ENCODE measurements around the gene CMYA5.

DNA sequence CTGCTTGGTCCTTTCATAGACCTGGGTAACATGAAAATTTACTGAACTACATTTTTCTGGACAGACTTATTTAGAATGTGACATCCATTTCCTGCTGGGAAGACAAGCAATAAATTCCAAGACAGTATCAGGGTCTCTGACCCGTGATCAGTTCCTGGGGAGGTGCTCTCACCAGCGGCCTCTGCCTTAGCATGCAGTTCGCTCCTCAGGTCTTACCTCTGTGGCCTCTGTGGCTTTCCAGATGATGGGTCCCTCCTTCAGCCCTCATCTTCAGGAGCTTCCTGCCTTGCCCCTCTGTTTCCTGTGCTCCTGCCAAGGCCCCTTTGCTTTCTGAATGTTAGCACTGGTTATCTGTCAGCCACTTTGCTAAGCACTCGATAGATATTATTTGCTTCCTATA lies 66.4 kb downstream of the CMYA5 start:
- TF ChIP-seq, protein P1, sequence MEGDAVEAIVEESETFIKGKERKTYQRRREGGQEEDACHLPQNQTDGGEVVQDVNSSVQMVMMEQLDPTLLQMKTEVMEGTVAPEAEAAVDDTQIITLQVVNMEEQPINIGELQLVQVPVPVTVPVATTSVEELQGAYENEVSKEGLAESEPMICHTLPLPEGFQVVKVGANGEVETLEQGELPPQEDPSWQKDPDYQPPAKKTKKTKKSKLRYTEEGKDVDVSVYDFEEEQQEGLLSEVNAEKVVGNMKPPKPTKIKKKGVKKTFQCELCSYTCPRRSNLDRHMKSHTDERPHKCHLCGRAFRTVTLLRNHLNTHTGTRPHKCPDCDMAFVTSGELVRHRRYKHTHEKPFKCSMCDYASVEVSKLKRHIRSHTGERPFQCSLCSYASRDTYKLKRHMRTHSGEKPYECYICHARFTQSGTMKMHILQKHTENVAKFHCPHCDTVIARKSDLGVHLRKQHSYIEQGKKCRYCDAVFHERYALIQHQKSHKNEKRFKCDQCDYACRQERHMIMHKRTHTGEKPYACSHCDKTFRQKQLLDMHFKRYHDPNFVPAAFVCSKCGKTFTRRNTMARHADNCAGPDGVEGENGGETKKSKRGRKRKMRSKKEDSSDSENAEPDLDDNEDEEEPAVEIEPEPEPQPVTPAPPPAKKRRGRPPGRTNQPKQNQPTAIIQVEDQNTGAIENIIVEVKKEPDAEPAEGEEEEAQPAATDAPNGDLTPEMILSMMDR (IDR thresholded peaks at IDR 0.05 in 2 of 3, conservative IDR thresholded peaks at IDR 0.05 in 1 of 3; ENCODE audit: borderline replicate concordance in 1 of 3, insufficient read depth in 1 of 3, low read depth in 2 of 3, low read length in 2 of 3) = no peak
- TF ChIP-seq, protein P2, sequence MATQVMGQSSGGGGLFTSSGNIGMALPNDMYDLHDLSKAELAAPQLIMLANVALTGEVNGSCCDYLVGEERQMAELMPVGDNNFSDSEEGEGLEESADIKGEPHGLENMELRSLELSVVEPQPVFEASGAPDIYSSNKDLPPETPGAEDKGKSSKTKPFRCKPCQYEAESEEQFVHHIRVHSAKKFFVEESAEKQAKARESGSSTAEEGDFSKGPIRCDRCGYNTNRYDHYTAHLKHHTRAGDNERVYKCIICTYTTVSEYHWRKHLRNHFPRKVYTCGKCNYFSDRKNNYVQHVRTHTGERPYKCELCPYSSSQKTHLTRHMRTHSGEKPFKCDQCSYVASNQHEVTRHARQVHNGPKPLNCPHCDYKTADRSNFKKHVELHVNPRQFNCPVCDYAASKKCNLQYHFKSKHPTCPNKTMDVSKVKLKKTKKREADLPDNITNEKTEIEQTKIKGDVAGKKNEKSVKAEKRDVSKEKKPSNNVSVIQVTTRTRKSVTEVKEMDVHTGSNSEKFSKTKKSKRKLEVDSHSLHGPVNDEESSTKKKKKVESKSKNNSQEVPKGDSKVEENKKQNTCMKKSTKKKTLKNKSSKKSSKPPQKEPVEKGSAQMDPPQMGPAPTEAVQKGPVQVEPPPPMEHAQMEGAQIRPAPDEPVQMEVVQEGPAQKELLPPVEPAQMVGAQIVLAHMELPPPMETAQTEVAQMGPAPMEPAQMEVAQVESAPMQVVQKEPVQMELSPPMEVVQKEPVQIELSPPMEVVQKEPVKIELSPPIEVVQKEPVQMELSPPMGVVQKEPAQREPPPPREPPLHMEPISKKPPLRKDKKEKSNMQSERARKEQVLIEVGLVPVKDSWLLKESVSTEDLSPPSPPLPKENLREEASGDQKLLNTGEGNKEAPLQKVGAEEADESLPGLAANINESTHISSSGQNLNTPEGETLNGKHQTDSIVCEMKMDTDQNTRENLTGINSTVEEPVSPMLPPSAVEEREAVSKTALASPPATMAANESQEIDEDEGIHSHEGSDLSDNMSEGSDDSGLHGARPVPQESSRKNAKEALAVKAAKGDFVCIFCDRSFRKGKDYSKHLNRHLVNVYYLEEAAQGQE (IDR thresholded peaks at IDR 0.05; ENCODE audit: low read depth) = no peak
- TF ChIP-seq SIN3A (IDR thresholded peaks at IDR 0.05; ENCODE audit: low read depth) (no peak), EZH2phosphoT487 (IDR thresholded peaks at IDR 0.05; ENCODE audit: borderline replicate concordance) (no peak), POLR2A (IDR thresholded peaks at IDR 0.05; ENCODE audit: borderline replicate concordance, extremely low read depth, insufficient read depth, insufficient read length) (no peak), CEBPB (IDR thresholded peaks at IDR 0.05; ENCODE audit: low read depth) (no peak), POLR2AphosphoS5 (IDR thresholded peaks at IDR 0.05; ENCODE audit: low read depth, low read length) (no peak)

All from HCT116 (cell line).